Astrocyte (in vitro differentiated cells and primary cell): ENCODE data around the gene CGB3.

Experiments used
- CTCF ChIP-seq: IDR thresholded peaks from 2 replicates; pipeline ENCODE4 v1.5.1; 2011; ENCODE audit warnings: low read depth, mild to moderate bottlenecking, inconsistent platforms, low read length, moderate library complexity; ENCODE audit not compliant: insufficient read depth
- EZH2 ChIP-seq: IDR thresholded peaks from 2 replicates; pipeline ENCODE4 v1.6.1; 2012; ENCODE audit warnings: mild to moderate bottlenecking, low read length, inconsistent platforms; ENCODE audit not compliant: insufficient read depth

- TF ChIP-seq CTCF (no peak), EZH2 (no peak)
These were observed 32.1 kb downstream of the CGB3 start for GRCh38 chr19:48991873-48992580.
